ENCODE data around the gene TMEM117. TPM values are rescaled to one million over a fixed set of nuclear protein-coding genes. Genes with fewer than 3 reads are reported as not detected.

The TMEM117 gene
- total RNA-seq, 1 experiment from 2014 or later, result 7.2 TPM

DNA sequence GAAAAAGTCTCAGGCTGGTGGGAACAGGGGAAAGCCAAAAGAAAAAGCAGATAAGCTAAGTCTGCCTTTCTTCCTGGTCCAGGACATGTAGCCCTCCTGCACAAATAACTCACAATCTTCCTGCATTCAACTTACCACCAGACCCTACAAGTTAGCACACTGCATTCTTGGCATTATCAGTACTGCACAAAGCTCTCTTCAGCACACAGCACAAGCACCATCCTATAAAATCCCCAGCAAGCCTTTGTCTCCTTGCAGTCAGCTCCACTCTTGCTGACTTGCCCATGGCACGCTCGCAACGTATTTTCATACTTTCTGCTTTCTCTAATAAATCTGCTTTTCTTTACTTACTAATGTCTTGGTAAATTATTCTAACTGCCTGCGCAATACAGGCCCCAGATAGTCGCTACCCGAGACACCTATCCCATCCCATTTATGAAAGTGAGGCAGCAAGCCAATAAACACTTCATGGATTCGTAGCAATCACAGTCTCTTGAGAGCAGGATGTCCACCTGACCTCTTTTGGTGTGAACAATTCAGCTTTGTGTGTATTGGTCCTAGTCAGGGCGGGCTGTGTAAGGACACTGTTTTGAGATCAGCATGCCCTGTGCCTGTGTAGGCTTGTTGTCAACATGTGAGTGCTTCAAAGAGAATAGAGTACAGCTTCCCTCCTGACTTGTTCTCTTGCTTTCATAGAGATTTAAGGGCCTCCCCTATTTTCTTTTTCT, 49.0 kb downstream of the TMEM117 start:
- DNase-seq (ENCODE audit: low spot score), result no peak

DNA sequence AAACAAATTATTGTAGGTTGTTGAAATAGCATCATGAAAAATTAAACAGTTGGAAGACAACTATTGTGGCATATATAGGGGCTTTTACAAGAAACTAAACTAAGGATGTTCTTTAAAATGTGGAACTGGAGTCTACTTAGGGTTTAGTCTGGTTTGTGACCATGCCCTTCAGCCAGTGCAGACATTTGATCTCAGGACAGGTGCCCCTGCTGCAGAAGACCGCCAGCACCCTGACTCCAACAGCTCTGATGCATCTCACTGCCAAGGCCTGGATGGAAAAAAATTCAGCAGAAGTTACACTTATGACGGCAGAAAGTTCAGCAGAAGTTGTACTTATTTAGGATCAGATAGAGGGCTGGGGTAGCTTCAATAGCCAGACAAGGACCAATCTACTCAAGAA, 51.5 kb downstream of the TMEM117 start:
- DNase-seq (ENCODE audit: low spot score), result no peak

DNA sequence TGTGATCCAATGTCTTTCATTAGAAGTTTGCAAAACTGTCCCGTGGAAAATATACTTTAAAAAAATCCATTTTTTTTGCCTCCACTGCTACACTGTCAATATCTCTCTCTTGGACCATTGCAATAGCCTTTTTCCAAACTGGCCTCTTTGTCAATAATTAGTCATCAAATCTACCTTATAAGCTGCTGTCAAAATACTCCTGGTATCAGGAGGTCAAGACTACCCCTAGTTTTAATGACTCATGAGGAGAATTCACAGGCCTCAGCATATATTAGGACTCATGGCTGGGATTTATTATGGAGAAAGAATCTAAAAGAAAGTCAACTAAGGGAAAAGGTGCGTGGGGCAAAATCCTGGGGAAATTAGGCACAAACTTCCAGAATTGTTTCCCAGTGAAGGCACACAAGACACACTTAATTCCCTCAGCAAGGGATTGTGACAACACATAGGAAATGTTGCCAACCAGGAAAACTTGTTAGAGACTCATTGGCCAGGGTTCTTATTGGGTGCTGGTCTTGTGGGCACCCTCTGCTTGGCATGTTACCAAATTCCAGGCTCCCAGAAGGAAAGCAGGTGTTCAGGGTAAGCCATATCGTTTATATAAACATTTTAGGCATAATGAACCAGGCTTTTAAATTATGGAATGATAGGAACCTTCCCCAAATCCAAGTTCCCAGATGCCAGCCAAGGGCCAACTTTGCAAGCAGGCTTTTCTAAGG, 56.1 kb downstream of the TMEM117 start:
- no peak for DNase-seq (ENCODE audit: low spot score)

DNA sequence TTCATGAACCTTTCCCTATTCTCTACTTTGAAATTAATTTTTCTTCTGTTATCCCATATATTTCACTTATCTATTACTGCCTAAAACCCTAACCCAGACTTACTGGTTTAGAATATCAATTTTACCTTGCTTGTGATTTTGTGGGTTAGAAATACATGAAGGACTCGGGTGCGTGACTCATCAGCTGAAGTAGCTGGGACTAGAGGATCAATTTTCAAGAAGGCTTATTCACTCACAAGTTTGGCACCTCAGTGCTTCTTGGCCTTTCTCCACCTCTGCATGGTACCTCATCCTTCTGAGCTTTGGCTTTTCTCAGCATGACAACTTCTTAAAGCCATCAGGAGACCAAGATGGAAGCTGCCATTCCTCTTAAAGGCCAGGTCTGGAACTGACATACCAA, 57.8 kb downstream of the TMEM117 start:
- no peak for DNase-seq (ENCODE audit: low spot score)

DNA sequence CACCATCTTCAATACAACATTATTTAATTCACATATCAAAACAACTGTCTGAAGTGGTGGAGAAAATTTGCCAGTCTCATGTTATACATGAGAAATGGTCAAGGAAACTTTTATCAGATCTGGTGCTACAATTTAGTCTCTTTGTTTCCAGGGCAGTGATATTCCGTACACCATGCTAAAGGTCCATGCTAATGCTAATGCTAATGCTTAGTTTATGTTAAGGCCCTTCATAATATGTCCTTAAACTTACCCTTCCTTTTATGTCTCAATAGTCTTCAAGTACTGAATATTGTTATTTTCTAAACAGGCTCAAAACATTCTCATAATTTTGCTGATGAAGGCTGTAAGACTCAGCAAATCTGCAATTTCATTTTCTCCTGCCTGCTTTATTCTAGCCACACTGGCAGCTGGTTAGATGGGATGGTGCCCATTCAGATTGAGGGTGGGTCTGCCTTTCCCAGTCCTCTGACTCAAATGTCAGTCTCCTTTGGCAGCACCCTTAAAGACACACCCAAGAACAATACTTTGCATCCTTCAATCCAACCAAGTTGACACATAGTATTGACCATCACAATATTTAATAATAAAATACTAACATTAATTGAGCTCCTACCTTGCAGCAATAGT, 59.8 kb downstream of the TMEM117 start:
- DNase-seq (ENCODE audit: low spot score), result no peak

DNA sequence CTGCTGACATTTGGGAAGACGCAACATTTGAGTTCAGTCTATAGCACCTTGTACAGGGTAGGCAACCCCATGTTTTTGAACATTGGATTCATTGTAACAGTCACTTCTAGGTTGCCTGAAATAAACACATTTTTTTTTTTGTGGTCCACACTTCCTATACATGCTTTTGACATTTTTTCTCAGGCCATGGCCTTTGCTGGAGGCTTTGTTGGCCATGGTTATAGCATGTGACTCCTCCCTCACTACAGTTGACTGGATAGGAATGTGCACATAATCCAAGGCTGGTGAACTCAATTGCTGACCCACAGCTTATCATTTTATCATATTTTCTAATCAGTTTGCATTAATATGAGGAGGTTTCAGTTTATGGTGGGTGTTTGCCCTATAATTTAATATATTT, 60.6 kb downstream of the TMEM117 start:
- DNase-seq (ENCODE audit: low spot score), result no peak

DNA sequence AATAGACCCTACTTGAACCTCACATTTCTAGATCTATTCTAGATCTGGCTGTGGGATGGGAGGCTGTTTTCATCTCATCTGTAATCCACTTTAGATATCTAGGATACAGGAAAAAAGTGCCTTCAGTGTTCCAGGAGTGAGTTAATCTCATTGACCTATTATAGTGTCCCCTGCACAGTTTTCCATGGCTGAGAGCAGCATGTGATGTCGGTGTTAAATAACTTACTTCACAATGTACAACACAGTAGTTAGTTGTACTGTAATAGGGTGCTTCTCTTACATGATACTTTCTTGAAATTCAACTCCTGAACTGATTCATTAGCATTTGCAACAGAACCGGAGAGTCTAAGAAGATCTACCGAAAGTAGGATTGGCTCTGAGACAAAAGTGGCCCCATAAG, 62.6 kb downstream of the TMEM117 start:
- DNase-seq (ENCODE audit: low spot score), result no peak

DNA sequence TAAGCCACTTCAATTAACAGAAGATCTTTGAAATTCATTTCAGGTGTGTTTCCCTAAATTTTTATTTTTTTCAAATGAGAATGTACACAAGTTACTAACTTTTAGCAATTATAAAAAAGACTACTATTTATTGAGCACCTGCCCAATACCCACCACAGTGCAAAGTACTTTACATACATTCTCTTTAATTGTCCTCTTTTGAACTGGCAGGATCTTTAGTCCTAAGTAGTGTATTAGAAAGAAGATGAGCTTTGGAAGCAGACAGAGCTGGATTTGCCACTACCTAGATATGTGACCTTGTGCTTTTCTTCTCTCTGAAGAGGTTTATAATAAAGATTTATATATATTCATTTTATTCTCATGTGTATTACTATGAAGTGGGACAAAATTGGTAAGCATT, 63.7 kb downstream of the TMEM117 start:
- no peak for DNase-seq (ENCODE audit: low spot score)

DNA sequence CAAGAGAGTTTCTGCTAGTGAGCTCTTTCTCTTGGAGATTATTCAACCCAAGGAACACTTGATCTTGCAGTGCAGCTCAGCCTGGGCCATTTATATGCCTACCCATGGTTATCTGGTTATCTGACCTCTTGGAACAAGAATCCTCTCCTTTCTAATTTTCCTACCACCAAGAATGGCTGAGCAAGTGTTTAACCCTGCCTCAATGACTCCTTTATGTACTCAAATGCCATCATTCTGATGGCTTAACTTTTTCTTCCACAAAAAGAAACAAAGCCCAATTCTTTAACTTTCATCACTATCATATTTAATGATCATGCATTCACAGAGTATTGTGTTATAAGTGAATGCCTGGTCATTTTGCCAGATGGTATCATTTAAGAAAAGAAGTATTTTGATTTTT, 67.8 kb downstream of the TMEM117 start:
- no peak for DNase-seq (ENCODE audit: low spot score)

DNA sequence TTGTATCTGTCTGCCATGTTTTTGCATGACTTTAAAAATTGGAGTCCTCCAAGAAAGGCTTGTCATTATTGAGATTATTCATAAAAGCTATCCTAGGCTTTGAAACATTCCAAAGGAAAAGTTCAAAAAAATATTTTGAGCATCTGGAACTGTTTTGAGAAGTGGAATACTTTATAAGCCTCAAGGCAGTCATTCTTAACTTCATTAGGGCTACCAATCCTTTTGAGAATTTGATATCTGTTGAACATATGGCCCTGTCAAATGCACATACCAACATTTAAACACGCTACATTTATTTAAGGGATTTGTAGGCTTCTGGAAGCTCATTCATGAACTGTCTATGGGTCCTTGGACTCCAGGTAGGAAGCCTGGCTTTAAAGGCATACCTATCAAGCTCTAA, 77.0 kb downstream of the TMEM117 start:
- no peak for DNase-seq (ENCODE audit: low spot score)

DNA sequence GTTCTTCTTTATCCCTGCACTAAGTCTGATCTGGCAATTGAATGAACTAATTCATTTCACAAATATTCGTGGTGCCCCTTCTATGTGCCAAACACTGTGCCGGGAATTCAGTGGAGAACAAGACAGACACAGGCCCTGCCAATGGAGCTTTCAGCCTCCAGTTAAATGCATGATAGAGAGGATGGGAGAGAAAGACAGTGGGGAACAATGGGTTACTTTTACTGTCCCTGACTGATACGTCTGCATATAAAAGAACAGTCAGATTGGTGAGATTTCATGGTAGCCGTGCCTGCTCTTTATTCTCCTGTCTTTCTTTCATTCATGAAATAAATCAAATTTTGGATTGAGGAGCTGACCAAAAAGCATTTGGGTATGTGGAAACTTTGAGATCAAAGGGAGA, 78.5 kb downstream of the TMEM117 start:
- DNase-seq (ENCODE audit: low spot score), result no peak

DNA sequence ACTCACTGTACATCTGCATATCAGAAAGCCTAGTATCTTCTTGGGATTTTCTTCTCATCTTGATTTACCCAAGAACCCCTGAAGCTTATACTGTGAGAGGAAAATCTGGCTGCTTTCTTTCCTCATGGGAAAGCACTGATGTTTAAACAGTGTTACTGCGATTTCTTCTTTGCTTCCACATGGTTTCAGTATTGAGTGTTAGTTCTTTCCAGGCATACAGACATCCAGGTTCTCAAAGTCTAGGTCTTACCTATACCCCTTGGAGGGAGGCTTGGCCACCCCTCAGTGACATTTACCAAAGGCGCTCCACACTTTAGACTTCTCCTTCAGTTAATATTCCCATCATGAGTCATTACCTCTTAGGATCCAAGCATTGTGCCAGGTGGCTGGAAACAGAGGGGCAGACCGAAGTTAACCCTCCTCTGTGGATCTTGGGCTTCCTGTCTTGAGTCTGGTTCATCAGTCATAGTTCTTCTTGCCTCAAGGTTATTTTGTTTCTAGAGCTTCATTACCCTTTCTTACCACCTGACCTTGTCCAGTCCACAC, 79.1 kb downstream of the TMEM117 start:
- DNase-seq (ENCODE audit: low spot score), result peak; percentile 6

DNA sequence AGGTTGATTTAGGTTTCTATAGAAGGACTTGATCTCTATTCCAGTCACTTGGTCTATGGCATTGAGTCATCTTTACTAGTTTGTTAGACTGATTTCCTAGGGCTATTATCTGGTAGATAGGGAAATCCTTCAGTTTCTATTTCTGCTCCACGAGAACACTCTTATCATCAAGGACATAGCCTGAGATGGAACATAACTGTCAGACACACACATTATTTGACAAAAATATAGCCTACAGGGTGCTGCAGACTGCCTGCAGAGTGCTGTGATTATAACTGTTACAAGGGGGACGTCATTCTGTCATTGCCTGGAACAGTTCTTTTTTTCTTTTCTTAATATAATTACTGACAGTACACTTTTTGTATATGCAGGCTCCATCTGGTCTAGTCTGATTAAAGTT, 82.0 kb downstream of the TMEM117 start:
- DNase-seq (ENCODE audit: low spot score), result no peak

DNA sequence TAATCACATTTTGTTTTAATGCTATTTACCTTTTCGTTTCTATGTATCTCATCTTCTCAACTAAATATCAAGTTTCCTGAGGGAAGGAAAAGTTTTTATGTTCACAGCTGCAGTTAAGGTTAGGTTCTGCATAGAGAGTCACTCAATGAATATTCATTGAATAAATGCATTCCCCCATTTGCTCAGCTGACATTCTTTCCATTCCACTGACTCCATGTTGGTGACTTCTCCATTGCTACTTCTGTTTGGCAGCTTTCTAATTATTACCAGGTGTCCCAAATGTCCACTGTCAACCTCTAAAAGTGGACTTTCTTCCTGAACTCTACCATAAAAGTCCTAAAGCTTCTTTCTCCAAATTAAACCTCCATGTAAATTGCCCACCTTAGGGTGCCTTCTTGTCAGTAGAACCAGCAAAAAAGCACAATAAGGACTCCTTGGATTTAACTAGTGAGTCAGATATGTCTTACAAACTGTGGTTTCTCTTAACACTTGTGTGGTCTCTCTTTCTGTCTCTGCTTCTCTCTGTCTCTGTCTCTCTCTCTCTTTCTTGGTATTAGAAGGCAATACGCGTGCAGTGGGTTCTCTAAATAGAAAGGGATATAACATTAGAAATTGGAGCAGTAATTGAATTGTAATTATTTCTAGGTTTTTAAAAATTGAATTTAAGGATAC, 85.9 kb downstream of the TMEM117 start:
- no peak for DNase-seq (ENCODE audit: low spot score)

DNA sequence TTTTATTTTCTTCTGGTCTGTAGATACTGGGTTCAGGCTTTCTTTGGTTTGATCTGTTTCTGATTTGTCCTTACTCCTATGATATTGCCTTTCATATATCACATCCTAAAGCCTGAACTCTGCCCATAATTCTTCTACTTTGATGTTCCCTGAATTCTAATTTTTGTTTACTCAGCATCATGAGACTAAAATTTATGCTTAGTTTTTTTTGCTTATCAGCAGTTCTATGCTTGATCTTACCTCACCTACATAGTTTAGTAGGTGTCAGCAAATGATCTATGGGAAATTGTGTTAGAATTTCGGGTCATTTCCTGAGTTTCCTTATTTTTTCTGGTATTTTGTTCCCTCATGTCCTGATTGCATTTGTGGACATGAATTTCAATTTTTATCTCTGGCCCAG, 94.2 kb downstream of the TMEM117 start:
- no peak for DNase-seq (ENCODE audit: low spot score)

DNA sequence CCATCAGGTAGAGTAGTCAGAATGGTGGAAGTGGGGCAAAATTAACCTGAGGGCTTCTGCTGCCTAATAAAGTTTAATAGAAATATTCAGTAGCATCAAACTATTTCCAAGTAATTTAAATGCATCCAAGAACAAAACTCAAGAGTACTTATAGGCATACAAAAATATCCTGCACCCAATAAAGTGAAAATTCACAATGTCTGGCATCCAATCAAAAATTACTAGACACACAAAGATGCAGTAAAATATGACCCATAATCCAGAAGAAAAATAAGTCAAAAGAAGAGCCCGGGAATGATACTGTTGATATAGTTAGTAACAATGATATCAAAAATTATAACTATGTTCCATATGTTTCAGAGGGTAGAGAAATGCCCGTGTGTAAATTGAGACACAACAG, 95.3 kb downstream of the TMEM117 start:
- DNase-seq (ENCODE audit: low spot score), result no peak

DNA sequence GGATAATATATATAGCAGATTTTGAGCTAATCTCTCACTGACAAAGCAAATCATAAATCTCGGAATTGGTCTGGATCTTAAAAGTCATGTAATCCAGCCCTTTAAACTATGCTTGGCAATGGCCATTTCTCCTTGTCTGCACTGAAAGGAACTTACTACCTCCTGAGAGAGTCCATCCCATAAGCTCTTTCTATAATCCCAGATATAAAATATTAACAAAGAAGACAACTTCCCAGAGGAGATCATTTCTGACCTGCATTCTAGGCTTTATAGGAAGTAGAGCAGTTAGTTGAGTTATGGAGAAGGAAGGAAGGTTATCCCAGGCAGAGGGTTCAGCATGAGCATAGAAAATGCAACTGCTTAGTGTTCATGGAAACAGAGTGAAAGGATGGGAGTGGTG, 99.7 kb downstream of the TMEM117 start:
- DNase-seq (ENCODE audit: low spot score), result no peak

DNA sequence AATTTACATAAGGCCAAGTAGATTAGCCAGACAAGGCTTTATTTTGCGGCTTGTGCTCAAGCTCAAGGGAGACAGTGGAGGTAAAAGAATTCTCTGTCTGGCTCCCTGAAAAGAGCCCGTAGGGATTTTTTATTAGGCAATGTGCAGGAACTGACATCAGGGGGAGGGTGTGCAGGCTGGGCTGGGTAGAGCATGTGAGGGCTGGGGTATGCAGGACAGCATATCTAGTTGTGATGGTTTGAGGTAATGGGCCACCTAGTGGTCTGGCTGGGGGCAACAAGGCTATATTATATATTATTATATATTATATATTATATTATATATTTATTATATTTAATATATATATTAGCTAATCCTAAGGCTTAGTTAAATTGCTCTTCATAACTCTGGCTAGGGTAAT, 102.1 kb downstream of the TMEM117 start:
- DNase-seq (ENCODE audit: low spot score), result no peak

DNA sequence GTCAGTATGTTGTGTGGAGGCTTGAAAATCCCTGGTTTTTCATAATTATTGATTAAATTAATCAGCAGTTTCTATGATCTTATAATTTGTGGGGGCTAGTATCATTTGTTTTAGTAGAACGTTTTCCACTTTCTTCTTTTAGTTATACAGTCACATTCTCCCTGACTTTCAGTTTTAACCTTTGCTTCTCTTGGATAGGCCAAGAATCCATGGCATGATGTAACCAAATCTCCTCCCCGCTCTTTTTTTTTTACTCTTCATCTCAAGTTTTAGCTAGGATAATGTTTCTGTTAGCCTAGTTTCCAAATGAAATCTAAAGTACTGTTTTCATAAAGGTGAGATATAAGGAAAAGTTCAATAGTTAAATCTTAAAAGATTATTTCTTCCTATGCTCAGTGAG, 106.5 kb downstream of the TMEM117 start:
- no peak for DNase-seq (ENCODE audit: low spot score)

DNA sequence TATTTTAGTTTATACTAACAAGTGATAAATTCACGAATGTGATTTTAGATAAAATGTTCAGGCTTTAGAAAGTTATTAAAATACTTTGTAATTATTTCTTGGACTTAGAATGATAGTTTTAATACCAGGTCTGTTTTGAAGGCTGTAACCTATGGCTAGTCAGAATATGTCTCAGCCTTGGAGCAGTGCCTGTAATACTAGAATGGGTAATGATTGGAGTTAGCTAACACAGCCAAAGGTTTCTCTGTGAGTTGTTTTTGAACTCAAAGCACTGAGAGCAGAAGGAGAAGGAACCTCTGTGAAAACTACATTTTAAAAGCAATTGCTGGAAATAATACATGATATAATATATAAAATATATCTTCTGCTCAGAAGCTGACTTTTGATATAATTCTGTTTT, 110.1 kb downstream of the TMEM117 start:
- no peak for DNase-seq (ENCODE audit: low spot score)

DNA sequence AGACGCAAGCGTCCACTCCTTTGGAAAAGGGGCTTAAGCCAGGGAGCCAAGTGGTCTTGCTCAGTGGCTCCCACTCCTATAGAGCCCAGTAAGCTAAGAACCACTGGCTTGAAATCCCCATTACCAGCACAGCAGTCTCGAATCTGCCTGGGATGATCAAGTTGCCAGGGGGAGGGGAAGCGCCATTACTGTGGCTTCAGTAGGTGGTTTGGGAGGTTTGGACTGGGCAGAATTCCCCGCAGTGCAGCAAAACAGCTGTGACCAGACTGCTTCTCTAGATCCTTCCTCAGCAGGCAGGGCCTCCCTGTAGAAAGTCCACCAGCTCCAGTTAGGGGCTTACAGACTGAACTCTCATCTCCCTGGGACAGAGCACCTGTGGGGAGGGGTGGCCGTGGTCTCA, 115.4 kb downstream of the TMEM117 start:
- DNase-seq (ENCODE audit: low spot score), result no peak

DNA sequence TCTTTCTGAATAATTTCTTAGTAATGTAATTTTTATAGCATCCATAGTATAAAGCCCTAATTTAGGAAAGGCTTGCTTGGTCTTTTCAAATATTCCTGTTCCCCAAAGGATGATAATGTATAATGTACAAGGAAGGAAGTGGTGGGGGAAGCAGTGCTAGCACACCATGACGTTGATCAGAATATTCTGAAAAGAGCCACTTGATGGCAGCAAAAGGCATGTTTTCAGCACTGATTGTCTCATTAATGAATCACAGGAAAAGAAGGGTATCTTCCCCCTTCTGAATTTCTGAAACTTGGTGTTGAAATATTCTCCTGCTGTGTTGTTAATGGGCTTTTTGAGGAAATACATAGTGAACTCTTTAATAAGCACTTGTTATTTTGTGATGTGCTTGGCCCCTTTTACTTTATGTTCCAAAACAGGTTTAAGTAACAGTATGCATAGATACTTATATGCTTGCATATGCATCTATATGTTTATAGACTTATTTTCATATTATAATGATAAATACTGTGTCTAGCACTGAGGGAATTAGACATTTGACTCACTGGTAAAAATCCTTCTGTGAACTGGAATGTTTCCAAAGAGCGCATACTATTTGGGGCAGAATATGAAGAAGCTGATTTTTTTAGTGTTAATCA, 122.0 kb downstream of the TMEM117 start:
- DNase-seq (ENCODE audit: low spot score), result peak; percentile 50

Data from H4 (cell line).